AG09319 (cell line): ENCODE data around the gene PAPSS1.

Experiments used
- DNase-seq: peaks from one replicate; pipeline ENCODE4 v3.0.0-alpha.2; 2010; ENCODE audit warnings: low read depth; ENCODE audit errors: extremely low read depth
- CTCF ChIP-seq: IDR thresholded peaks from 2 replicates; pipeline ENCODE4 v1.5.1; 2011; ENCODE audit warnings: low read depth, mild to moderate bottlenecking, inconsistent platforms, low read length, moderate library complexity

Gene PAPSS1

GRCh38 chr4:107711831-107712230, 8.2 kb downstream of the PAPSS1 start:
- no peak for TF ChIP-seq CTCF

GRCh38 chr4:107710493-107711459, 9.3 kb downstream of the PAPSS1 start:
- no peak for DNase-seq
- no peak for TF ChIP-seq CTCF

More at GRCh38 chr4:107711831-107712230, 8.2 kb downstream of the PAPSS1 start:
- no peak for DNase-seq

GRCh38 chr4:107709916-107710315, 10.1 kb downstream of the PAPSS1 start:
- no peak for DNase-seq
- no peak for TF ChIP-seq CTCF

- no peak for DNase-seq
- TF ChIP-seq CTCF, result no peak
Observed at GRCh38 chr4:107708225-107708624, 11.8 kb downstream of the PAPSS1 start.

- no peak for TF ChIP-seq CTCF
- no peak for DNase-seq
Observed at GRCh38 chr4:107705742-107706556, 14.1 kb downstream of the PAPSS1 start.

GRCh38 chr4:107701565-107701964, 18.5 kb downstream of the PAPSS1 start:
- no peak for TF ChIP-seq CTCF
- no peak for DNase-seq
